Kidney glomerular epithelial cell (primary cell): ENCODE measurements around the gene C17orf75.

Source experiments
- DNase-seq: peaks from one replicate; lab custom pipeline; 2025; lab: John Stamatoyannopoulos, UW

C17orf75 gene

GRCh38 chr17:32303781-32304288 lies 38.1 kb downstream of the C17orf75 start:
- no peak for DNase-seq

GRCh38 chr17:32302860-32303649 lies 38.9 kb downstream of the C17orf75 start:
- DNase-seq, result no peak

GRCh38 chr17:32302037-32302436 lies 39.9 kb downstream of the C17orf75 start:
- DNase-seq, result no peak

GRCh38 chr17:32299580-32300164 lies 42.3 kb downstream of the C17orf75 start:
- DNase-seq, result no peak

DNA sequence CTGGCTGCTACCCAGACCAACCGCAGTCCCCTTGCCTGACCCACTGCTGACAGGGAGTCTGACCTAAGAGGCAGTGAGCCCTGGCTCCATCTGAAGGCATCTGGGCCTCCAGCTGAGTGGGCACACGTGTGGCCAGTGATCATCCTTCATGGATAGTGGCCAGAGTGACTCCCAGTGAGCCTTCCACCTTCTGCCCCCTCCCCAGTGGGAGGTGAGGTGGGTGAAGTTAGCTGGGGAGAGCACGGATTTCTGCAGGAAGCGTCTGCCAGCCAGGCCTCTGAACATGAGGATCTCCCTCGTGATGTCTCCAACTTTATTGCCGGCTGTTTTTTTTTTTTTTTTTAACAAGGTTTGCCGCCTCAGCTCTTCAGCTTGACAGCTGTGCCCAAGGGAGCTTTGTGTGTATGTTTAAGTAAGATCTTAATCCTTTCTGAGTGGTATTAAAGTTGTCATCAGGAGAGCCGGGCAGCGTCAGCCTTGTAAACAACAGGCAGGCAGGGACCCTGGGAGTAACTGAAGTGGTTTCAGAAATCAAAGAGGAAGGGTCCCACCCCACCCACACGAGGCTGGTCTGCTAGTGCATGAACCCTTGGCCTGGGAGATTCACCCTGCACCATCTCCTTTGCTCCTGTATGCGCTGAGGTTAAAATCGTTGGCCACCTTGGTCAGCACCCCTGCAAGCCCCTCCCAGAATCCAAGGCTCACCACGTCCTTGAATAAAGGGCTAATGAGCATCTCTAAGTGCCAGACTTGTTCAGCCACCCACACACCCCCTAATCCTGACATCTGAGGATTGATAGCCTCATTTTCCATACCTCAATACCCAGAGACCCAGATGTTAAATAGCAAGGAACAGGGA lies 43.0 kb downstream of the C17orf75 start:
- no peak for DNase-seq

GRCh38 chr17:32298298-32298697 lies 43.7 kb downstream of the C17orf75 start:
- no peak for DNase-seq

DNA sequence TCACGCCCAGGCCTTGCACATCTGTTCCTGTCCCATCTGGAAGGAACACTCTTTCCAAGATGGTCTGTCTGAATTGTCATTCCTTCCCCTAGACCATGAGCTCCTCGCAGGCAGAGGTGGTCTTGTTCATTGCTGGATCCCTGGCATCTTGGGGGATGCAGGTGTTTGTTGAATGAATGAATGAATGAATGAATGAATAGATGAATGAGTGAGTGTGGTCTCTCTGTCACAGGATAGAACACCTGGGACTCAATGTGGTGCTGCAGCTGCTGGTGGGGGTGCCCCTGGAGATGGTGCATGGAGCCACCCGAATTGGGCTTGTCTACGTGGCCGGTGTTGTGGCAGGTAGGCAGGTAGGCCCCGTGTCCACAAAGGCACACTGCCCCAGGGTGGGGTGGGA lies 44.1 kb downstream of the C17orf75 start:
- DNase-seq, result no peak

- no peak for DNase-seq
Measured at GRCh38 chr17:32297424-32297823, 44.5 kb downstream of the C17orf75 start.

DNA sequence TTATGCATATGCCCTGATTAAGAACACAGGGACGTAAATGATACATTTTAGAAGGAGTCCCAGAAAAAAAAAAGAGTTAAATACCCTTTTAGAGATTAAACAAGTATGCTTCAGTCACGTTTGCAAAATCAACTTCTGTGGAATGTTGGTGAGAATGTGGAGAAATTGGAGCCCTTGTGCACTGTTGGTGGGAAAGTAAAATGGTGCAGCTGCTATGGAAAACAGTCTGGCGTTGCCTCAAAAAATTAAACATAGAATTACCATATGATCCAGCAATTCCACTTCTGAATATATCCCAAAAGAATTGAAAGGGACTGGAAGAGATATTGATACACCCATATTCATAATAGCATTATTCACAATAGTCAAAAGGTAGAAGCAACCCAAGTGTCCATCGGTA lies 49.9 kb downstream of the C17orf75 start:
- DNase-seq, result no peak

DNA sequence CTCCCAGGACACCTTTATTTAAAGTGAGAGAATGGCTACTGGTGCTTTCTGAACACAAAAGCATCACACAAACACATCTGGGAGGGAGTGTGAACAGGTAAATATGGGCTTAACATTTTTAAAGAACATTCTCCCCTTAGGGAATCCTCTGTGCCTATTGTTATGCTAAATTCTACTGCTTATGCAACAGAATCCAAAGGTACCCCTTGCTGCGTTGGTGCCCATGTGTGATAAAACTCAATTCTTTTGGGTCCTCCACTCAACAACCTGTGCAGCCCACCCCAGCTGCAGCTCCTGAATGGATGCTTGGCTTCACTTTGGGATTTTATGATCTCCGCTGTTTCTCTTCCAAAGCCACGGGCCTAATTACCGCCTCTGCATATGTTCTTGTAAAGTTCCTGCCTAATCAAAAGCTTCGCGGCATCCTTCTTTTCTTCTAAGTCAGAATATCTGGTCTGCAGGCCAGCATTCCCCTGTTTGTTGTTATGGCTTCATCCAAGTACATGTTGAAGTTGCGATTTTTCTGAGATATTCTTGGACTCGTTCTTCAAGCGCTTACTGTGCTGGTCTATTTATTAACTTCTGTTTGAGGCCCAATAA lies 52.4 kb downstream of the C17orf75 start:
- no peak for DNase-seq

DNA sequence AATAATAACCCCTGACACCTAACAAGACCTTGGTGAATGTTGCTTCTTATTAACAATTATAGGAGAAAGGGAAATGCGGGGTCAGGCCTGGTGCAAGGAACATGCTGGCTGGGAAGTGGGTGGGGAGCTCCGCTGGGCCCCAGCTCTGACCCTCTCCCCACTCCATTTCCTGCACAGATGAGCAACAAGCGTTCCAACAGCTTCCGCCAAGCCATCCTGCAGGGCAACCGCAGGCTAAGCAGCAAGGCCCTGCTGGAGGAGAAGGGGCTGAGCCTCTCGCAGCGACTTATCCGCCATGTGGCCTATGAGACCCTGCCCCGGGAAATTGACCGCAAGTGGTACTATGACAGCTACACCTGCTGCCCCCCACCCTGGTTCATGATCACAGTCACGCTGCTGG lies 53.4 kb downstream of the C17orf75 start:
- no peak for DNase-seq

- DNase-seq, result no peak
Measured at GRCh38 chr17:32287804-32288511, 54.0 kb downstream of the C17orf75 start.

DNA sequence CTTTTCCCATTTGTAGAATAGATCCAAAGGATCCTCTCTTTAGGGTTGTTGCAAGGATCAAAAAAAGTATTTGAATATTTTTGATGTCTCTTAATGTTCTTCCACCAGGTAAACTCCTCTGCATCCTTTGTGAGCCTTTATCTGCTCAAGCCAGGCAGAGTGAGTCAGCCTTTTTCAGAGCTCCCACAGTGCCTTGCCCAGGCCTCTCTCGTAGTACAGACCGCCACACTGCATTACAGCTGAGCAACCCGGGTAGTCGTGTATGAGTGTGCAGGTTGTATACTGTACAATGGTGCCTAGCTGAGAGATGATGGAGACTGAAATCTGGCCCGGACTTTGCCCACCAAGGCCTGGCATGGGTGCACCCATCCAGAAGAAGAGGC lies 55.5 kb downstream of the C17orf75 start:
- DNase-seq, result no peak

- DNase-seq, result no peak
Measured at GRCh38 chr17:32285746-32286517, 56.0 kb downstream of the C17orf75 start.

GRCh38 chr17:32285306-32285705 lies 56.7 kb downstream of the C17orf75 start:
- DNase-seq, result no peak

- no peak for DNase-seq
Measured at GRCh38 chr17:32283745-32284201, 58.2 kb downstream of the C17orf75 start.

DNA sequence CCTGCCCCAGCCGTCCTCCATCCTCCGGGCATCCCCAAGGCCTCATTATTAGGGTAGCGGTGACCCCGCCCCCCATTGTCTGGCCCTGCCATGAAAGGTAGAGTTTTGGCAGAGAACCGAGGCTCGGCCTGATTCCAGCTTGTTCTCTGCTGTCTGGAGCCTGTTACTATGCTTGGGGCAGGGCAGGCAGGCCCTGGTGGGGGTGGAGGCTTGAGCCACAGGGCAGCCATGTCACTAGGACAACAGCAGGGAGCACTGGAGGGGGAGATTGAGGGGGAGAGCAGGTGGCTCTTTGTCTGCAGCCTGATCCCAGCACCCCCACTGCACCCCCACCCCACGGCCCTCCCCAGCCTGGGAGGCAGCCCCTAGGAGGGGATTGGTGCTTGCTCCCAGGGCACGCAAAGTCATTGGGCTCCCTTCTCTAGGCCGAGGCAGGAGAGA lies 60.9 kb downstream of the C17orf75 start:
- no peak for DNase-seq

DNA sequence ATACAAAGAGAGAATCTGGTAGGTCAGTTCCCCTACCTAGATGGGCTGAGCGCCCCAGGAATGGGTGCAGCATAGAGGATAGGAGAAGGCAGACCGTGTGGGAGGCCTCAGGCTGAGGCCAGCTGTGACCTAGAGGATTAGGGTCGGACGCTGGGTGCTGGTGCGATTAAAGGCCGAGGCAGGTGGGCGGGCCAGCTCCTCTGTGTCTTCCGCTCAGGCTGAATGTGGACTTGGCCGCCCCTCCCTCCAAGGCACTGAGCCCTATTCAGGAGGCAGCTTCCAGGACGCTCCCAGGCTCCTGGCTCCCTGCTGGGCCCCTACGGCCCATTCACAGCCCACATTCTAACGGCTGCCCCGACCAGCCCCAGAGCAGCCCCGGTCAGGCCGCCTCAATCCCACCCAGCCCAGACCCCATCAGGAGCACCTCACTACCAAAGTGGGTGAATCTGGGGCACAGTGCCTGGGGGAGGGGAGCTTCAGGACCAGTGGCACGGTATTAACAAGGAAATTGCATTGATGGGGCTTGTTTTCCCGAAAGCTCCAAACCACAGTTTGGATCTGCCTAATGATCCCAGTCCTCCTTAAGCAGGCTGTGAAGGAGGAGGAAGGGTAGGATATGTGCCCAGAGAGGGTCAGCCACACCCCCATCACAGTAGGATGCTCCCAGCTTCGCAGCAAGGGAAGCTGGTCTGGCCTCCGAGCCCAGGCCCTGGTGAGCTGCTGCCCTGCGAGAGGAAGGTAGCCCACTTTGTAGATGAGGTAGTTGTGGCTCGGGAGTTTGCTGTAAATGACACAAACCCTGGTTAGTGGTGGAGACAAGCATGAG lies 61.9 kb downstream of the C17orf75 start:
- DNase-seq, result no peak

- no peak for DNase-seq
Measured at GRCh38 chr17:32278815-32279214, 63.2 kb downstream of the C17orf75 start.
